Astrocyte of the cerebellum (primary cell): ENCODE results near the gene SUCO.
"Not testable (repeated sequence)": the region's sequence is repeated elsewhere in the genome, so short reads cannot be mapped to it uniquely, and the experiment has no call there.

Experiments used
- DNase-seq: peaks from one replicate; pipeline ENCODE4 v3.0.0-alpha.2; 2011; ENCODE audit warnings: low read depth
- H3K4me3 ChIP-seq: 2 replicates; pipeline ENCODE4 v1.5.1; 2011; ENCODE audit warnings: mild to moderate bottlenecking, low read depth, low read length, moderate library complexity
- CTCF ChIP-seq: IDR thresholded peaks from 2 replicates; pipeline ENCODE4 v1.5.1; 2012; ENCODE audit warnings: low read length, low read depth, moderate library complexity, mild to moderate bottlenecking; ENCODE audit errors: missing control alignments
- in situ Hi-C: cut with HindIII; loops from 2 replicates; pipeline ENCODE4 v1.10.0; 2017; ENCODE audit warnings: low sequenced_read_pairs

Gene SUCO

DNA sequence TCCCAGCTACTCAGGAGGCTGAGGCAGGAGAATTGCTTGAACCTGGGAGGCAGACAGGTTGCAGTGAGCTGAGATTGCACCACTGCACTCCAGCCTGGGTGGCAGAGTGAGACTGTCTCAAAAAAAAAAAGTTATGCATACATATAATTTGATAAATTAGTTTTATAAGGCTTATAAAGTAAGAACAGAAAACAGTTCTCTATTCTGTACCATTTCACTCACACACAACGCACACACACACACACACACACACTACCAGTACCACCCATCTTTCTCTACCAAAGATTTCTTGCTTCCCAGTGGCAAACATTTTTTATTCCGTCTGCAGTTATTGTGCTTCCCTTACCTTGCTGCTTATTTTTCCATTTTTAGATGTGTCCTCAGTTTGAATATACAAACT, 79.5 kb downstream of the SUCO start:
- in situ Hi-C loops = no loop called here
- no peak for TF ChIP-seq CTCF
- DNase-seq = no peak
- H3K4me3 ChIP-seq = no peak overlapping the region

DNA sequence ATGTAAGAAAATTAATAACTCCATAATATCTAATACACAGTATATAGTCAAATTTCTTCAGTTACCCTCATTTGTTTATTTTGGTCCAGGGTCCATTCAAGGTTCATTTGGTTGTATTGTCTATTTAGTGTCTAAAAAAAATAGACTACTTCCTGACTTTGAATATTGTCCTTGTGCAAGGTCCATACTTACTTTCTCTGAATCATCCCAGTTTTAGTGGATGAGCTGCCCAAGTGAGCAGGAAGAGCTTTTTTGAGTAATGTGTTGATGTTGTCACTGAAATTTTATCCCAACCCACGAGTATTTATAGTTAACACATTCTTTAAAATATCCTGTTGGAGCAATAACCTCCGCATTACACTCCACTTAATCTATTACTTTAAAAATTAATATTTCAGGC, 80.3 kb downstream of the SUCO start:
- no peak for DNase-seq
- H3K4me3 ChIP-seq = no peak overlapping the region
- in situ Hi-C loops = no loop called here
- no peak for TF ChIP-seq CTCF

- no peak for TF ChIP-seq CTCF
- no peak overlapping the region for H3K4me3 ChIP-seq
- in situ Hi-C loops = no loop called here
- no peak for DNase-seq
Observed at GRCh38 chr1:172616195-172616594, 83.2 kb downstream of the SUCO start.

GRCh38 chr1:172616636-172617035, 83.7 kb downstream of the SUCO start:
- DNase-seq = no peak
- H3K4me3 ChIP-seq = no peak overlapping the region
- TF ChIP-seq CTCF = no peak
- in situ Hi-C loops = no loop called here

DNA sequence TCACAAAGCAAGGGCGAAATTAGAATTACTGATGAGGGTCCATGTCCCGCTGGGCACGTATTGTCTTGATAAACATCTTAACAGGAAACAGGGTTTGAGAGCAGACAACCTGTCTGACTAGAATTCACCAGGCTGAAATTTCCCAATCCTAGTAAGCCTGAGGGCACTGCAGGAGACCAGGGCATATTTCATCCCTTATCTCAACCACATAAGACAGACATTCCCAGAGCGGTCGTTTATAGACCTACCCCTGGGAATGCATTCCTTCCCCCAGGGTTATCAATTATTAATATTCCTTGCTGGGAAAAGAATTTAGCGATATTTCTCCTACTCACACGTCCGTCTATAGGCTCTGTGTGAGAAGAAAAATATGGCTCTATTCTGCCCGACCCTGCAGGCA, 87.7 kb downstream of the SUCO start:
- H3K4me3 ChIP-seq, DNase-seq, in situ Hi-C loops: not testable (repeated sequence)

- no peak for DNase-seq
- in situ Hi-C loops = no loop called here
- H3K4me3 ChIP-seq = no peak overlapping the region
- no peak for TF ChIP-seq CTCF
Observed at GRCh38 chr1:172622541-172622940, 89.6 kb downstream of the SUCO start.

GRCh38 chr1:172623748-172624147, 90.8 kb downstream of the SUCO start:
- H3K4me3 ChIP-seq = no peak overlapping the region
- in situ Hi-C loops = no loop called here
- no peak for TF ChIP-seq CTCF
- no peak for DNase-seq
